Osteocyte (in vitro differentiated cells): ENCODE data around the gene TMPRSS9. TPM values are rescaled to one million over a fixed set of nuclear protein-coding genes. Genes with fewer than 3 reads are reported as not detected.
A peak's percentile ranks its signal among the peaks of the same experiment; 100 is the strongest.
"Not testable (repeated sequence)": the region's sequence is repeated elsewhere in the genome, so short reads cannot be mapped to it uniquely, and the experiment has no call there.

Source experiments
- DNase-seq: peaks from one replicate; pipeline ENCODE4 v3.0.0; 2021; ENCODE audit warnings: mixed read lengths; ENCODE audit not compliant: unreplicated experiment; ENCODE audit errors: extremely low spot score
- H3K27ac Mint-ChIP-seq: one replicate; pipeline ENCODE4 v1.8.0; 2021; ENCODE audit warnings: mild to moderate bottlenecking, mixed read lengths; ENCODE audit not compliant: unreplicated experiment
- H3K27me3 Mint-ChIP-seq: one replicate; pipeline ENCODE4 v1.8.0; 2021; ENCODE audit warnings: mixed read lengths; ENCODE audit not compliant: unreplicated experiment
- H3K36me3 Mint-ChIP-seq: one replicate; pipeline ENCODE4 v1.8.0; 2021; ENCODE audit warnings: mixed read lengths; ENCODE audit not compliant: unreplicated experiment
- H3K4me1 Mint-ChIP-seq: one replicate; pipeline ENCODE4 v1.8.0; 2021; ENCODE audit warnings: mixed read lengths; ENCODE audit not compliant: unreplicated experiment
- H3K4me3 Mint-ChIP-seq: one replicate; pipeline ENCODE4 v1.8.0; 2021; ENCODE audit warnings: mild to moderate bottlenecking, moderate library complexity, mixed read lengths; ENCODE audit not compliant: unreplicated experiment
- H3K9me3 Mint-ChIP-seq: one replicate; pipeline ENCODE4 v1.8.0; 2021; ENCODE audit warnings: mixed read lengths; ENCODE audit not compliant: unreplicated experiment
- CTCF ChIP-seq: fragments of 200-600 bp; sonication (generic); IDR thresholded peaks from 2 replicates; pipeline ENCODE4 v1.5.0; 2021; ENCODE audit warnings: antibody characterized with exemption, mild to moderate bottlenecking, moderate library complexity
- total RNA-seq: library from RNA; stranded (reverse); gene quantifications from 2 replicates; pipeline ENCODE4 v1.2.1, GENCODE V29; 2021

The TMPRSS9 gene
- total RNA-seq, 1 donor from 2014 or later, result 0.08 TPM

- DNase-seq, result peak; percentile 85
- Mint-ChIP-seq H3K36me3 (no peaks in the 10 kb centered on the region), H3K4me3 (peak overlapping the region; percentile 79), H3K27ac (peak overlapping the region; percentile 74), H3K27me3 (no peaks in the 10 kb centered on the region), H3K4me1 (peaks cover 23% of the 10 kb centered on the region), H3K9me3 (no peaks in the 10 kb centered on the region)
- peak; percentile 8 for TF ChIP-seq CTCF
Observed at GRCh38 chr19:2461751-2462634, 101.9 kb downstream of the TMPRSS9 start.

DNA sequence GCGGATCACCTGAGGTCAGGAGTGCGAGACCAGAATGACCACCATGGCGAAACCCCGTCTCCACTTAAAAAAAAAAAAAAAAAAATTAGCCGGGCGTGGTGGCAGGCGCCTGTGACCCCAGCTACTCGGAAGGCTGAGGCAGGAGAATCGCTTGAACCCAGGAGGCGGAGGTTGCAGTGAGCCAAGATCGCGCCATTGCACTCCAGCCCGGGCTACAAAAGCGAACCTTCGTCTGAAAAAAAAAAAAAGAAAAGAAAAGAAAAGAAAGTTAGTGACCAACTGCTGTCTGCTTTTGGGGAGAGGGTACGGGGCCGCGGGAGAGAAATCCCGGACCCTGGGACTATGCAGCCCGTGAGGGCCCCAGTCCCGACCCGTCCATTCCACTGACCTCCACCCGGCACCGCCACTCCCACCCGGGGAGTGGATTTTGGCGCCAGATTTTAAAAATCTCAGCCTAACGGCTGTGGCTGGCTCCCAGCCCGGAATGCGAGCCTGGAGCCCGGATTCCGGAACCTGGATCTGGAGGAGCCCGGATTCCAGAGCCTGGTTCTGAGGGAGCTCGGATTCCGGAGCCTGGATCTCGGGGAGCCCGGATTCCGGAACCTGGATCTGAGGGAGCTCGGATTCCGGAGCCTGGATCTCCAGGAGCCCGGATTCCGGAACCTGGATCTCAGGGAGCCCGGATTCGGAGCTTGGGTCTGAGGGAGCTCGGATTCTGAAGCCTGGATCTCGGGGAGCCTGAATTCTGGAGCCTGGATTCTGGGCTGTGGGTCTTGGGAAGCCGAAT is 102.8 kb downstream of the TMPRSS9 start:
- peaks cover 19% of the 10 kb centered on the region for H3K4me1 Mint-ChIP-seq
- no peaks in the 10 kb centered on the region for H3K36me3 Mint-ChIP-seq
- H3K27ac Mint-ChIP-seq, result peak overlapping the region; percentile 74
- peak overlapping the region; percentile 79 for H3K4me3 Mint-ChIP-seq
- no peak for TF ChIP-seq CTCF
- H3K9me3 Mint-ChIP-seq, result no peaks in the 10 kb centered on the region
- no peaks in the 10 kb centered on the region for H3K27me3 Mint-ChIP-seq
- peak; percentile 95 for DNase-seq

DNA sequence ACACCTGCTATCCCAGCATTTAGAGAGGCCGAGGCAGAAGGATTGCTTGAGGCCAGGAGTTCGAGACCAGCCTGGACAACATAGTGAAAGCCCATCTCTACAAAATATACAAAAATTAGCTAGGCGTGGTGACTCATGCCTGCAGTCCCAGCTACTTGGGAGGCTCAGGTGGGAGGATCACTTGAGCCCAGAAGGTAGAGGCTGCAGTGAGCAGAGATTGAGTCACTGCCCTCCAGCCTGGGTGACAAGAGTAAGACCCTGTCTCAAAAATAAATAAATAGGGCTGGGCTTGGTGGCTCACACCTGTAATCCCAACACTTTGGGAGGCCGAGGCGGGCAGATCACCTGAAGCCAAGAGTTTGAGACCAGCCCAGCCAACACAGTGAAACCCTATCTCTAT is 103.6 kb downstream of the TMPRSS9 start:
- H3K9me3 Mint-ChIP-seq, H3K27me3 Mint-ChIP-seq, DNase-seq, H3K36me3 Mint-ChIP-seq, H3K4me3 Mint-ChIP-seq: not testable (repeated sequence)
- peaks cover 22% of the 10 kb centered on the region for H3K4me1 Mint-ChIP-seq
- peak overlapping the region; percentile 74 for H3K27ac Mint-ChIP-seq

DNA sequence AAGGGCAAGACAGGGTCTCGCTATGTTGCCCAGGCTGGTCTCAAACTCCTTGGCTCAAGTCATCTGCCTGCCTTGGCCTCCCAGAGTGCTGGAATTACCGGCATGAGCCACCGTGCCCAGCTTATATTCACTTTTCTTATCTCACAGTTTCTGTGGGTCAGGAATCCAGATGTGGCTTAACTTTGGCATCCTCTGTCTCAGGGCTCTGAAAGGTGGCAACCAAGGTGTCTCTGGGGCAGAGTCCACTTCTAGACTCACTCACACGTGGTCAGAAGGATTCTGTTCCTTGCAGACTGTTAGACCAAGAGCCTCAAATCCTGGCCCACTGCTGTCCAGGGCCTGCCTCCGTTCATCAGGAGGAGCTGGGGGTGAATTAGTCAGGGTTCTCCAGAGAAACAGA is 104.3 kb downstream of the TMPRSS9 start:
- DNase-seq, result no peak
- peak overlapping the region; percentile 50 for H3K27ac Mint-ChIP-seq
- no peaks in the 10 kb centered on the region for H3K27me3 Mint-ChIP-seq
- no peak overlapping the region for H3K4me3 Mint-ChIP-seq
- H3K9me3 Mint-ChIP-seq, result no peaks in the 10 kb centered on the region
- no peak for TF ChIP-seq CTCF
- H3K4me1 Mint-ChIP-seq, result peaks cover 28% of the 10 kb centered on the region
- no peaks in the 10 kb centered on the region for H3K36me3 Mint-ChIP-seq

DNA sequence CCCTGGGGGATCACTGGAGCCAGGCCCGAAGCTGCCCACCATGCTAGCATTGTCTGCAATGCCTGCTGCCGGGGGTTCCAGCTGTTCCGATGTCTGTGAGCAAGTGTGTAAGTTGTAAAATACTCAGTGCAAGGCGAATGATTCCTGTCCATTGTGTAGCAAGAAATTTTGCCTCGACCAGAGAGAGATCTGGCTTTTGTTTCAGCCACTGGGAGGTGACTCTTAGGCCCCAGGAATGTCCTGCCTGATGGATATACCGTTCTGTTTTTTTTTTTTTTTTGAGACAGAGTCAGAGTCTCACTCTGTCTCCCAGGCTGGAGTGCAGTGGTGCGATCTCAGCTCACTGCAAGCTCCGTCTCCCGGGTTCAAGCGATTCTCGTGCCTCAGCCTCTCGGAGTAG is 108.5 kb downstream of the TMPRSS9 start:
- Mint-ChIP-seq H3K27ac (no peak overlapping the region), H3K4me1 (peaks cover 23% of the 10 kb centered on the region), H3K27me3 (no peaks in the 10 kb centered on the region), H3K9me3 (no peaks in the 10 kb centered on the region), H3K36me3 (no peaks in the 10 kb centered on the region), H3K4me3 (no peak overlapping the region)
- DNase-seq, result no peak
- no peak for TF ChIP-seq CTCF
